ENCODE data around the gene DNAJC3.

The DNAJC3 gene

GRCh38 chr13:95809429-95809828 lies 132.5 kb downstream of the DNAJC3 start:
- TF ChIP-seq FOXP2 (optimal IDR thresholded peaks at IDR 0.05; ENCODE audit: control extremely low read depth, extremely low read length, insufficient read depth): no peak
- no peak for TF ChIP-seq POLR2AphosphoS5 (IDR thresholded peaks at IDR 0.05; ENCODE audit: borderline replicate concordance, low read depth, low read length)
- no peak for TF ChIP-seq EZH2 (IDR thresholded peaks at IDR 0.05)
- H3K36me3 ChIP-seq (ENCODE audit: insufficient read depth, low read length): no peaks in the 10 kb centered on the region
- no peak for DNase-seq (ENCODE audit: low read depth, low spot score)
- no peak overlapping the region for H3K9ac ChIP-seq (ENCODE audit: insufficient read length)
- no peak overlapping the region for H3K27ac ChIP-seq
- H3K9me3 ChIP-seq (ENCODE audit: low read depth, low read length): no peaks in the 10 kb centered on the region
- no peak overlapping the region for H3K4me3 ChIP-seq

- Histone ChIP-seq H3K36me3 (ENCODE audit: insufficient read depth, low read length) (no peaks in the 10 kb centered on the region), H3K27ac (no peak overlapping the region), H3K4me3 (no peak overlapping the region), H3K9me3 (ENCODE audit: low read depth, low read length) (no peaks in the 10 kb centered on the region), H3K9ac (ENCODE audit: insufficient read length) (no peak overlapping the region)
- TF ChIP-seq EZH2 (IDR thresholded peaks at IDR 0.05) (no peak), POLR2AphosphoS5 (IDR thresholded peaks at IDR 0.05; ENCODE audit: borderline replicate concordance, low read depth, low read length) (no peak), FOXP2 (optimal IDR thresholded peaks at IDR 0.05; ENCODE audit: control extremely low read depth, extremely low read length, insufficient read depth) (no peak)
- DNase-seq (ENCODE audit: low read depth, low spot score): no peak
Measured at GRCh38 chr13:95813139-95813538, 136.2 kb downstream of the DNAJC3 start.

- no peak for TF ChIP-seq POLR2AphosphoS5 (IDR thresholded peaks at IDR 0.05; ENCODE audit: borderline replicate concordance, low read depth, low read length)
- TF ChIP-seq EZH2 (IDR thresholded peaks at IDR 0.05): no peak
- TF ChIP-seq FOXP2 (optimal IDR thresholded peaks at IDR 0.05; ENCODE audit: control extremely low read depth, extremely low read length, insufficient read depth): no peak
- H3K36me3 ChIP-seq (ENCODE audit: insufficient read depth, low read length): no peaks in the 10 kb centered on the region
Measured at GRCh38 chr13:95814495-95814894, 137.6 kb downstream of the DNAJC3 start.

GRCh38 chr13:95822303-95822702 lies 145.4 kb downstream of the DNAJC3 start:
- H3K27ac ChIP-seq: no peak overlapping the region
- no peak overlapping the region for H3K9ac ChIP-seq (ENCODE audit: insufficient read length)
- no peak overlapping the region for H3K4me3 ChIP-seq
- H3K36me3 ChIP-seq (ENCODE audit: insufficient read depth, low read length): no peaks in the 10 kb centered on the region
- DNase-seq (ENCODE audit: low read depth, low spot score): no peak
- H3K9me3 ChIP-seq (ENCODE audit: low read depth, low read length): no peaks in the 10 kb centered on the region
- no peak for TF ChIP-seq FOXP2 (optimal IDR thresholded peaks at IDR 0.05; ENCODE audit: control extremely low read depth, extremely low read length, insufficient read depth)
- no peak for TF ChIP-seq POLR2AphosphoS5 (IDR thresholded peaks at IDR 0.05; ENCODE audit: borderline replicate concordance, low read depth, low read length)
- TF ChIP-seq EZH2 (IDR thresholded peaks at IDR 0.05): no peak

More at GRCh38 chr13:95814495-95814894, 137.6 kb downstream of the DNAJC3 start:
- H3K27ac ChIP-seq: no peak overlapping the region
- no peak overlapping the region for H3K9ac ChIP-seq (ENCODE audit: insufficient read length)
- no peak for DNase-seq (ENCODE audit: low read depth, low spot score)
- no peak overlapping the region for H3K4me3 ChIP-seq
- no peaks in the 10 kb centered on the region for H3K9me3 ChIP-seq (ENCODE audit: low read depth, low read length)

GRCh38 chr13:95833126-95833525 lies 156.2 kb downstream of the DNAJC3 start:
- Histone ChIP-seq H3K9me3 (ENCODE audit: low read depth, low read length) (no peaks in the 10 kb centered on the region), H3K4me3 (no peak overlapping the region), H3K9ac (ENCODE audit: insufficient read length) (no peak overlapping the region), H3K36me3 (ENCODE audit: insufficient read depth, low read length) (no peaks in the 10 kb centered on the region), H3K27ac (no peak overlapping the region)
- no peak for TF ChIP-seq EZH2 (IDR thresholded peaks at IDR 0.05)
- no peak for TF ChIP-seq POLR2AphosphoS5 (IDR thresholded peaks at IDR 0.05; ENCODE audit: borderline replicate concordance, low read depth, low read length)
- no peak for TF ChIP-seq FOXP2 (optimal IDR thresholded peaks at IDR 0.05; ENCODE audit: control extremely low read depth, extremely low read length, insufficient read depth)
- no peak for DNase-seq (ENCODE audit: low read depth, low spot score)

GRCh38 chr13:95833719-95834118 lies 156.8 kb downstream of the DNAJC3 start:
- Histone ChIP-seq H3K9me3 (ENCODE audit: low read depth, low read length) (no peaks in the 10 kb centered on the region), H3K36me3 (ENCODE audit: insufficient read depth, low read length) (no peaks in the 10 kb centered on the region), H3K27ac (no peak overlapping the region), H3K9ac (ENCODE audit: insufficient read length) (no peak overlapping the region), H3K4me3 (no peak overlapping the region)
- no peak for DNase-seq (ENCODE audit: low read depth, low spot score)
- TF ChIP-seq POLR2AphosphoS5 (IDR thresholded peaks at IDR 0.05; ENCODE audit: borderline replicate concordance, low read depth, low read length): no peak
- TF ChIP-seq EZH2 (IDR thresholded peaks at IDR 0.05): no peak
- no peak for TF ChIP-seq FOXP2 (optimal IDR thresholded peaks at IDR 0.05; ENCODE audit: control extremely low read depth, extremely low read length, insufficient read depth)

- H3K27ac ChIP-seq: no peak overlapping the region
- no peak for TF ChIP-seq FOXP2 (optimal IDR thresholded peaks at IDR 0.05; ENCODE audit: control extremely low read depth, extremely low read length, insufficient read depth)
- no peak for TF ChIP-seq EZH2 (IDR thresholded peaks at IDR 0.05)
- no peak for TF ChIP-seq POLR2AphosphoS5 (IDR thresholded peaks at IDR 0.05; ENCODE audit: borderline replicate concordance, low read depth, low read length)
- DNase-seq (ENCODE audit: low read depth, low spot score): peak; percentile 42
- H3K36me3 ChIP-seq (ENCODE audit: insufficient read depth, low read length): no peaks in the 10 kb centered on the region
- H3K4me3 ChIP-seq: no peak overlapping the region
- no peak overlapping the region for H3K9ac ChIP-seq (ENCODE audit: insufficient read length)
- no peaks in the 10 kb centered on the region for H3K9me3 ChIP-seq (ENCODE audit: low read depth, low read length)
Measured at GRCh38 chr13:95834134-95834765, 157.3 kb downstream of the DNAJC3 start.

GRCh38 chr13:95841894-95842293 lies 165.0 kb downstream of the DNAJC3 start:
- TF ChIP-seq POLR2AphosphoS5 (IDR thresholded peaks at IDR 0.05; ENCODE audit: borderline replicate concordance, low read depth, low read length) (no peak), EZH2 (IDR thresholded peaks at IDR 0.05) (no peak), FOXP2 (optimal IDR thresholded peaks at IDR 0.05; ENCODE audit: control extremely low read depth, extremely low read length, insufficient read depth) (no peak)
- DNase-seq (ENCODE audit: low read depth, low spot score): no peak
- Histone ChIP-seq H3K4me3 (no peak overlapping the region), H3K27ac (no peak overlapping the region), H3K9me3 (ENCODE audit: low read depth, low read length) (no peaks in the 10 kb centered on the region), H3K9ac (ENCODE audit: insufficient read length) (no peak overlapping the region), H3K36me3 (ENCODE audit: insufficient read depth, low read length) (no peaks in the 10 kb centered on the region)

- no peak for TF ChIP-seq FOXP2 (optimal IDR thresholded peaks at IDR 0.05; ENCODE audit: control extremely low read depth, extremely low read length, insufficient read depth)
- no peak for TF ChIP-seq EZH2 (IDR thresholded peaks at IDR 0.05)
- no peak for TF ChIP-seq POLR2AphosphoS5 (IDR thresholded peaks at IDR 0.05; ENCODE audit: borderline replicate concordance, low read depth, low read length)
- no peak overlapping the region for H3K4me3 ChIP-seq
- H3K27ac ChIP-seq: no peak overlapping the region
- no peaks in the 10 kb centered on the region for H3K9me3 ChIP-seq (ENCODE audit: low read depth, low read length)
- H3K36me3 ChIP-seq (ENCODE audit: insufficient read depth, low read length): no peaks in the 10 kb centered on the region
- no peak for DNase-seq (ENCODE audit: low read depth, low spot score)
- H3K9ac ChIP-seq (ENCODE audit: insufficient read length): no peak overlapping the region
Measured at GRCh38 chr13:95842898-95843297, 166.0 kb downstream of the DNAJC3 start.

Measured in SK-N-MC (cell line).